ENCODE data around the gene TP53. TPM values are rescaled to one million over a fixed set of nuclear protein-coding genes. Genes with fewer than 3 reads are reported as not detected.

TP53 gene
- 6.9 TPM for total RNA-seq

DNA sequence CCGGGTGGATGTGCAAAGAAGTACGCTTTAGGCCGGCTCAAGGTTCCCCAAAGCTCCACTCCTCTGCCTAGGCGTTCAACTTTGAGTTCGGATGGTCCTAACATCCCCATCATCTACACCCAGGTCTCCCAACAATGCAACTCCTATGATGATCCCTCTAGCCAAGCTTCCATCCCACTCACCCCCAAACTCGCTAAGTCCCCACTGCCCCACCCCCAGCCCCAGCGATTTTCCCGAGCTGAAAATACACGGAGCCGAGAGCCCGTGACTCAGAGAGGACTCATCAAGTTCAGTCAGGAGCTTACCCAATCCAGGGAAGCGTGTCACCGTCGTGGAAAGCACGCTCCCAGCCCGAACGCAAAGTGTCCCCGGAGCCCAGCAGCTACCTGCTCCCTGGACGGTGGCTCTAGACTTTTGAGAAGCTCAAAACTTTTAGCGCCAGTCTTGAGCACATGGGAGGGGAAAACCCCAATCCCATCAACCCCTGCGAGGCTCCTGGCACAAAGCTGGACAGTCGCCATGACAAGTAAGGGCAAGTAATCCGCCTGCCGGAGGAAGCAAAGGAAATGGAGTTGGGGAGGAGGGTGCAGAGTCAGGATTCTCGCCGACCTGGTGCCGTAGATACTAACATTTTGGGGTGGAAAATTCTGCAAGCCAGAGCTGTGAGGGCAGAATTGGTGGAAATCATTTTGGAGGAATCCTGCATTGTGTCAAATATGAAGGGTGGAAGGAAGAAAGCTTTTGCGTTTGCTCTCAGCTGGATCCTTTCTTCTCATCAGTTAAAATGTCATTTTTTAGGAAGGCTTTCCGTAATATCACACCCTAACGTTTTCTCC is at the start of gene TP53:
TSS of gene TP53 (minus strand) at position 419 of the 836 bp plus-strand sequence. CDS start 10,896 bp downstream, outside the sequence.
- DNase-seq (ENCODE audit: low spot score in 2 of 2), result peak; percentile 47 to 59
- no peak for FAIRE-seq

DNA sequence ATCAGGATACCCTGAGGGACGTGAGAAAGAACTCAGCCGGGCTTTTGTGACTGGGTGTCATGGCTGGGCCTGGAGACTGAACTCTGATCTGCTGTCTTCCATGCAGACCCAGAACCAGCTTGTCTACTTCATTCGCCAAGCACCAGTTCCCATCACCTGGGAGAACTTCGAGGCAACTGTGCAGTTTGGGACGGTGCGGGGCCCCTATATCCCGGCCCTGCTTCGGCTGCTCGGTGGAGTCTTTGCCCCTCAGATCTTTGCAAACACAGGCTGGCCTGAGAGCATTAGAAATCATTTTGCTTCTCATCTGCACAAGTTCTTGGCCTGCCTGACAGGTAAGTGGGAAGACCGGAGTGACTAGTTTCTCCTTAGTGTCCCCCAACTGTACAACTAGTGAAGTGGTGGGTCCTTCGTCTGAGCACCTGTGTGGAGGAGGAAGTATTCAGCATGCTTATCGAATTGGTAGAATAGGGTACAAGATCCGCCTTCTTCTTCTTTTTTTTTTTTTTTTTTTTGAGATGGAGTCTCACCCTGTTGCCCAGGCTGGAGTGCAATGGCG is 45.8 kb upstream of the TP53 start:
- FAIRE-seq (no peak), DNase-seq (ENCODE audit: low spot score in 2 of 2) (no peak)

GRCh38 chr17:7729816-7730215 is 42.5 kb upstream of the TP53 start:
- no peak for FAIRE-seq
- no peak for DNase-seq (ENCODE audit: low spot score in 2 of 2)

GRCh38 chr17:7727886-7728285 is 40.6 kb upstream of the TP53 start:
- DNase-seq (ENCODE audit: low spot score in 2 of 2) (no peak), FAIRE-seq (no peak)

- DNase-seq (ENCODE audit: low spot score in 2 of 2), result no peak
- FAIRE-seq, result no peak
Observed at GRCh38 chr17:7721612-7722011, 34.3 kb upstream of the TP53 start.

DNA sequence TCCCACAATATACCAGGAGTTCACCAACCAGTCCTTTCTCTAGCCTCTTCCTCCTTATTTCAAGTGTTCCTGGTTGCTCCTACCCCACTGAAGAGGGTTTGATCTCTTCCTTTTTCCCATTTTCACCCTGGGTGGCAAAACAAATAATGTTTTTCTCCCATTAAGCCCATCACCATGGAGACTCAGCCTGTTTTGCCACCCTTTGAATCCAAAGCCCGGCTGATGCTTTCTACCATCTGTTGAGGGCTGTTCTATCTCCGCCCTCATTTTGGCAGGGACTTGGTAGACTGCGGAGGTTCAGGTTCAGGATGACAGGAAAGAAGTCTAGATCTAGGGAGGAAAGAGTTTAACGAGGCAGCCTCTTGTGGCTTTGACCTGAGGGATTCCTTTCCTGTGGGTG is 32.8 kb upstream of the TP53 start:
- DNase-seq (ENCODE audit: low spot score in 2 of 2), result no peak
- FAIRE-seq, result no peak

DNA sequence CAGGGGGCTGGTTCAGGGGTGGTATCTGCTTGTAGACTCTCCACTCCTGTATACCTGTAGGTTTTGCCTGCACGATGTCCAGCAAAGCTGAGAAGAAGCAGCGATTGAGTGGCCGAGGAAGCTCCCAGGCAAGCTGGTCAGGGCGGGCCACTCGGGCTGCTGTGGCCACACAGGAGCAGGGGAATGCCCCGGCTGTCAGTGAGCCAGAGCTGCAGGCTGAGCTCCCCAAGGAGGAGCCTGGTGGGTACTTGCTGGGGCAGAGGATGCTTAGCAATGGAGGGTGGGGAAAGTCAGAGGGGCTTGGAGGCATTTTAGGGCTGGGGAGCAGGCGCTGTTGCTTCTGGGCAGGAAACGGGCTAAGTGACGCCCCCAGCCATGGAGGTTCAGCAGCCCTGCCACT is 32.4 kb upstream of the TP53 start:
- DNase-seq (ENCODE audit: low spot score in 2 of 2), result no peak
- FAIRE-seq, result no peak

DNA sequence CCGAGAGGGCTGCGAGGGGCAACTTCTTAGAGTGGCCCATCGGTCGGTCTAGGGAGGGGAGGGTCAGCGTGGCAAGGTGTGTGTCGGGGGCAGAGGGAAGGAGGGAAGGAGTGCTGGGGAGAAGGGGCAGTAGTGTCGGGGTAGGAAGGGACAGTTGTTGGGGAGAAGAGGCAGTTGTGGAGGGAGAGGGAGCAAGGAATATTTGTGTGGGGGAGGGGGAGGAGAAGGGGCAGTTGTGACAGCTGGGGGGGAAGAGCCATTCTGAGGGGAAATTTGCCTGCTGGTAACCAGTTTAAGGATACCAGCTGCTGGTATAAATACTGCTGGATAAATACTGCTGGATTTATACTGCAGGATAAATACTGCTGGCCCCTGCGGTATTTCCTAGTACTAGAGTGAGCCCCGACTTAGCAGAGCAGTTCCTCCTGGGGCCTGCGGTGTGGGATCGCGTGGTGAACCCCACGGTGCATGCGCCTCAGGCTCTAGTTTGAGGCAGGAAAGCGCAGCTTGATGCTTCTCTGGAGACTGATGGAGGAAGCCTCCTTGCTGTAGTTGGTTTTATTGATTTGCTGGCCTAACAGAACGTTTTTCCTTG is 30.6 kb upstream of the TP53 start:
- DNase-seq (ENCODE audit: low spot score in 2 of 2), result no peak
- FAIRE-seq, result no peak

GRCh38 chr17:7716901-7717755 is 29.8 kb upstream of the TP53 start, which contains the start of gene DNAH2:
Gene DNAH2, plus strand, starts transcription at chr17:7717744. Its CDS starts 1,991 bp downstream, at chr17:7719735.
- FAIRE-seq (no peak), DNase-seq (ENCODE audit: low spot score in 2 of 2) (peak; percentile 61 to 74)

DNA sequence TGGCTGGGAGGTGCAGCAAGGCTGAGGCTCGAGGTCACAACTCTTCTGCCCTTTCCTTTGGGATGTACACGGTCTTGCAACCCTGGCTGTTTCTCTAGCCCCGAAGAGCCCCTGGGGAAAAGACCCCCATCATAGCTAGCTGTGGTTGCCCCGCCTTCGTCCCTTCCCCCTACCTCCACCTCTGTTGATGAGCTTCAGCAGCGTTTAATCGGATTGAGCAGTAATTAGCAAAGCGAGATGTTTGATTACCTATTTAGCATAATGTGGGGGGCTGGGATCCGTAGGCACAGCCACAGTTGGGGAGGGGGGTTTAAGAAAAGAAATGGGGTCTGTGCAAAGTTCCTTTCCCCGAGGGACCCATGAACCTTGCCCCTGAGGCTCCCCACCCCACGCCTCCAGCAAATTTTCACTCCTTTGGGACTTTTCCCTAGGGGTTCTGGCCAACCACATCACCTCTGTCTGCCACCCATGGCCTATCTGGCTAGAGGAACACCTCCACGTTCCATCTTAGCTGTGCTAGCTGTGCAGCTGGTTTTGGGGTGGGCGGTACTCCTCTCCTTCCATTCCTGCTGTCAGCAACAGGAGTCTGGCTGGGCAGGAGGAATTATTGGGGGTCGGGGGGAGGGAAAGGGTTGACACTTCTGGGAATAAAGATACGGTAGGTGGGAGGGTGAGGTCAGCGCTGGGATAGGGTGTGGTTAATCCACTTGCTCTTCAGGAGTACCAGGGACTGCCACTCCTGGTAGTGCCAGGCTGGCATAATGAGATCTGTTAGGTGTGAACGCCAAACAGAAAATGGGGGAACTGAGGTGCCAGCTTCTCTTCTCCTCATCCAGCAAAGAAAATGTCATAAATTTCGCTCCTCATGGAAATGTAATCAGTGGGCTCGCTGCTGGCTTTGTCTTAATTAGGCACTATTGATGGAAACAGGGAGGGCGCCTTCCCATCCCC is 28.9 kb upstream of the TP53 start:
- no peak for FAIRE-seq
- no peak for DNase-seq (ENCODE audit: low spot score in 2 of 2)

GRCh38 chr17:7714721-7715594 is 27.7 kb upstream of the TP53 start:
- no peak for FAIRE-seq
- no peak for DNase-seq (ENCODE audit: low spot score in 2 of 2)

- no peak for DNase-seq (ENCODE audit: low spot score in 2 of 2)
- FAIRE-seq, result no peak
Observed at GRCh38 chr17:7713782-7714181, 26.5 kb upstream of the TP53 start.

GRCh38 chr17:7712111-7712771 is 25.0 kb upstream of the TP53 start:
- FAIRE-seq (no peak), DNase-seq (ENCODE audit: low spot score in 2 of 2) (no peak)

DNA sequence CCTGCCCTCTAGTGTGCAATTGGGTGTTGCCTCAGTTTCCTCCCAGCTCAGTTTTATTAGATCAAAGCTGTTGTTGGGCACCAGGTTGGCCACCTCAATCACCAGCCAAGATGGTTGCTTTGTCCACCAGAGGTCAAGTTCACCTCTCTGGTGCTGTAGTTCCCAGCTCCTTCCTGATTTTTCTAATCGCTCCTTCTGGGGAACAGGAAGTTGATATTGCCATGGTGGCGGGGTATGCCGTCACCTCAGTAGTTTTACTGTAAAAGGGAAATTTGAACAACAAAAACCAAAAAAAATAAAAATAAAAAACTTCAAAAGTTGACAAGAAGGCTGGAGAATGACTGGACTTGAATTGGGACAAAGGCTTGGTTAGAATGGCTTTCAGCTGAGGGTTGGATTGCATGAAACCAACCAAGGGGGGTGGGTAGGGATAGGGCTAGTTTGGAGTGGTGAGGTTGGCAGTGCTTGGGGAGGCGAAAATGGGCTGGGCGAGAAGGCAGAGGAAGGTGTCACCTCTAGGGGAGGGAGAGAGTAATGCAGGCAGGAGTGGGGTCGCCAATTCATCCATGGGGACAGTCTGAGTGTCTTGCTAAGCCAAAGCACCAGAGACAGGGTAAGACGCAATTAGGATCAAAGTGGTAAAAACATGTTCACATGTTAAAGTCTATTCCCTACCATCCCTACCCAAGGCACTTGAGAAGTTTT is 23.9 kb upstream of the TP53 start:
- FAIRE-seq, result no peak
- DNase-seq (ENCODE audit: low spot score in 2 of 2), result no peak

- FAIRE-seq, result no peak
- no peak for DNase-seq (ENCODE audit: low spot score in 2 of 2)
Observed at GRCh38 chr17:7710301-7710700, 23.0 kb upstream of the TP53 start.

GRCh38 chr17:7709031-7709430 is 21.7 kb upstream of the TP53 start:
- no peak for DNase-seq (ENCODE audit: low spot score in 2 of 2)
- no peak for FAIRE-seq

All from frontal cortex (tissue), 4 donors.